GM18909 (cell line): ENCODE results near the gene INSM1.

Source experiments
- ATAC-seq: cut with Tn5 transposase; IDR thresholded peaks from one replicate; pipeline ENCODE4 v1.9.1; 2021; ENCODE audit warnings: mild to moderate bottlenecking; ENCODE audit not compliant: unreplicated experiment, poor library complexity

INSM1 gene

GRCh38 chr20:20391766-20392165, 23.9 kb downstream of the INSM1 start:
- no peak for ATAC-seq

DNA sequence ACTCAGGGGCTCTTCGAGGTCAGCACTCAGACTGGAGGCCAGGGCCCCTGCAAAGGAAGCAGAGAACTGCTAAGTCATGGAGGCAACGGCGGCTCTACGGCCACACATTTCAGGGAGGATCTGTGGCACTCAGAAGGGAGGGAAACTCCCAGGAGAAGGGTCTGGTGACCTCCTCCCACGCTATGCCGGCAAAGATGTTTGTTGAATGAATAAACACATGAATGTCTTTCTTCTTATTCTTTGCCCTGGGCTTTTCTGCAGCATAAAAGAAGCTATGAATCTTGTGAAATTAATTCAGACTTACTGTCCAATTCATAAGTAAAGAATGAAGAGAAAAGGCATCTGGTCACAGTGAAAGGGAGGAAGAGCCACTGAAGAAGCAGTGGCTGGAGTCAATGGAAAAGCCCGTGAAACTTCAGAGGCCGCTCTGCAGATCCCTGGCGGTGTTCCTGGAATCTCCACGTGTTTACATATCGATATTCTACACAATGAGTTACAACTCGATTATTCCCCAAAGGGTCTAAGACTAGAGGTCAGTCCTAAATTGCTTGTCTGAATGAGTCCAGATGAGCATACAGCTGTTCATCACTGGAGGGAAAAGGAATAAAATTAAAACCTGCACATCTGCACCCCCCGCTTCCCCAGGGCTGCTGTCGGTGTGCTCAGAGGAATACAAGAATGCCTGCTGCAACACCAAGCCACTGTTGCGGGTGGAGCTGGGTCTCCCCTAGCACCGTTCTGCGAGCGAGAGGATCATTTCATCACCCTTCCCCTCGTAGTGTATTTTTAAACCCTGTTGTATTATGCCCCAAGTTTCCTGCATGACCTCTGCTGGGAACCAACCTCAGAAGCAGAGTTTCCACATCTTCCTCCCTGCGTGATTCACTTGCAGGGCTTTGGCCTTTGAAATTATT, 25.6 kb downstream of the INSM1 start:
- no peak for ATAC-seq

DNA sequence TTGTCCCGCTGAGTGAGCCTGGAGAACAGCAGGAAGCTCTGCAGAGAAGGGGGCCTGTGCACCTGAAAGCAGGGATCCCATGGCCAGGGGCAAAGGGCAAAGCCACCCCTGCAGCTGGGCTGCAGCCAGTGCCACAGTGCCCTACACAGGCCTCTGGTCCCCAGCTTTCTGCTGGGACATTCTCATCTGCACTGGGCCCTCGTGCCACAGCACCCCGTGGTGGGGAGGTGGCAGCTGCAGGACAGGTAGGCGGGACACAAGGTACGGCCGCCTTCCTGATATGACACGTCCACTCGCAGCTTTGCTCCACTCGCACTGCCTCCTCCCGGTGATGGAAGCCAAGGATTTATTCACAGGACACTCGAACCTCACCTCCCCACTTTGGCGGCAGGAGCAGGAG, 27.2 kb downstream of the INSM1 start:
- ATAC-seq, result no peak

DNA sequence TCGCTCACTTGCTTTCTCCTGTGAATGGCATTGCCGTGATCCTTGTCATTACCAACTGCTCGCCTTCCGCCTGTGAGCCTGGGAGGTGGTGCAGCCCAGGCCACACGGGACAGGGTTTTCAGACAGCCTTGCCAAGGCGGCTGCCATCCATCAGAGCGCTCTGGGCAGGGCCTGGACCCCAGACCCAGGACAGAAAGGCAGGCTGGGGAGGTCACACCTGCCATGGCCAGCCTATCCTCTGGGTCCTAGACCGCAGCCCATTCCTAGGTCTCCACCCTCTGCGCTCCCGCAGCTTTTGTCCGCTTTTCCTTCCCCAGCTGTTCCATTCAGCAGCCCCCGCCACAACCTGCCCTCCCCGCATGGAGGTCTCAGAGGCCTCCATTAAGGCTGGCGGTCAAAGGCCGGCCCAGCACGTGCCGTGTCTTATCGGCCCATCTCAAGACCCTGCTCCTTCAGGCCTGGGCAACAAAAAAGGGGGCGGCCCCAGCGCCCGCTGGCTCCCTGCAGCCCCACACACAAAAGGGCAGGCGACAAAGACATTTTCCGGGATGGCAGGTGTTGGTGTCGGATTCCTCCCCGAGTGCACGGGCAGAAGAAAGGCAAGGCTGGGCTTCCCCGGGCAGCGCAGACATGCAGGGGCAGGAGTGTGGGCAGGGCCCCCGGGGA, 28.1 kb downstream of the INSM1 start:
- no peak for ATAC-seq

DNA sequence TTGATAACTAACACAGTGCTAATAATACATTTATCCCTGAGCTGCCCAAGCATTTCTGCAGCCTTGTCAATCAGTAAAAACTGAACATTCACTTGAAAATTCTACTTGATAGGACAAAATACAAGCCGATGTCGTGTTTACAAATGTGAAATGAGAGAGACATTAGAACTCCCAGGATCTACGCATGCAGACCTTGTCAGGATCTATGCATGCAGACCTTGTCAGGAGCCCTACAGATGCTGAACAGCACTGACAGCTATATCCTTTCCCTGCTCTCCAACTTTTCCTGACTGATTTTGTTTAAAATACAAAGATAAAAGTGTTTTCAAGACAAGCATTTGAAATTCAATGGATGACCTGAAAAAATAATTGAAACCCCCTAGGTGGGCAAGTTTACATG, 28.9 kb downstream of the INSM1 start:
- no peak for ATAC-seq

- no peak for ATAC-seq
Observed at GRCh38 chr20:20398123-20398522, 30.2 kb downstream of the INSM1 start.

- no peak for ATAC-seq
Observed at GRCh38 chr20:20399531-20400500, 31.9 kb downstream of the INSM1 start.

DNA sequence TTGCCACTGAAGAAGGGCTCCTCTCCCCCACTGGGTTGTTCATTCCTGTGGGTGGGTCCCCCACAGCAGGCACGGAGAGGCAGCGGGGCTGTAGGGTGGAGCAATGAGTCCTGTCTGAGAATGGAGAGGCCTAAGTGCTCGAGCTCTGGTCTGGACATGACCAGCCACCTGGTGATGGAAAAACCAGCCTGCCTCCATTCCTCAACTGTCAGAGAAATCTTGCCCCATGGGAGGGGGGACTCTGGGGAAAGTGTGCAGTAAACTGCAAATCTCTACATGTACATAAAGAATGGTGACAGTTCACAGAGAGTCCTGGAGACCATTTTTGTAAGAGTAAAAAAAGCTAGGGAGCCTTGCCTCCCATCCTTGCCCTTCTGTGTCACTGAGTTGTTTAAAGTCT, 34.1 kb downstream of the INSM1 start:
- no peak for ATAC-seq

DNA sequence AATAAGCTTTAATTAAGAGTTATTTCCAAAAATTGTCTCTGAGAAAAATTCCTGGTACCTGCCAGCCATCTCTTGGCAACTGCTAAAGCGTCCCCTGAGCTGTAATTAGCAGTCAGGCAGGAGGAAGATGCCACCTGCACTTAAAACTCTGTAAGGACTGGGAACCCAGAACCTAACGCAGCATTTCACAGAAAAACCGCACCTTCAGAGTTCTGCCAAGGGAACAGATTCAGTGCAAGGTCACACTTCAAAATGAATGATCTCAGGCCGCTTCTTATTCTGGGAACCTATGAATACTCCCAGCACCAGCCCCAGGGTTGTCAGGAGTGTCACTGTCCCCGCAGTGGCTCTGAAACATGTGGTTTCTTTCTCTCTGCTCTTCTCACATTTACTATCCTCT, 36.7 kb downstream of the INSM1 start:
- no peak for ATAC-seq

DNA sequence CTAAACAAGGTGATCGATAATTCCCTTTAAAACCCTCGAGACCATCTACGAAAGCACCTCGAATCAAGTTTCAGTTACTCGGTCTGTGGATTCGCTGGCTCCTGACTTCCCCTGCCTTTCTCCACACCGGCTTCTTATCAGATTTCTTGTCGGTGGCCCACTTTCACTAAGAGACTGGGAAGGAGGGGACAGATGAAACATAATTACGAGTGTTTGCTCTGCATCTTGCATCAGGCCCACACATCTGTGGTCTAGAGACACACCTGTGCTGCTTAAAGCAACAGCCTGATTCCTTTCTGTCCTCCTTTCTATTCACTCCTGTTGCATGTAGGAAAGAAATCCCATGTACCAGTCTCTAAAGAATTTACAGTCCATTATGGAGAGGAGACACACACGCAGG, 37.7 kb downstream of the INSM1 start:
- ATAC-seq, result no peak

DNA sequence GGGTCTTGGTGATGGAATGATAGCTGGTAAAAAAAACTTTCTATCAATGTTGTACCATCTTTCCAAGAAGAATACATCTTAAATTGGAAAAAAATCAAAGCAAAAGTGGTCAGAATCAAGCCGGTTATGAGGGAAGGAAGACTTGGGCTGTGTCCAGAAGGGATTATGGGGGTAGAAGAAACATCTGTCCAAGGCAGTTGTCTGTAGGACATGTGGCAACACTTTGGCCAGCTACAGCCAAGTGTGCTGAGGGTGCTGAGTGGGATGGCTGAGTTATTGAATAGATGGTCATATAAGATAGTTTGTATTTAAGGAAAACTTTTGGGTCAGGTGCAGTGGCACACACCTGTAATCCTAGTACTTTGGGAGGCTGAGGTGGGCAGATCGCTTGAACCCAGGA, 38.4 kb downstream of the INSM1 start:
- ATAC-seq, result no peak

DNA sequence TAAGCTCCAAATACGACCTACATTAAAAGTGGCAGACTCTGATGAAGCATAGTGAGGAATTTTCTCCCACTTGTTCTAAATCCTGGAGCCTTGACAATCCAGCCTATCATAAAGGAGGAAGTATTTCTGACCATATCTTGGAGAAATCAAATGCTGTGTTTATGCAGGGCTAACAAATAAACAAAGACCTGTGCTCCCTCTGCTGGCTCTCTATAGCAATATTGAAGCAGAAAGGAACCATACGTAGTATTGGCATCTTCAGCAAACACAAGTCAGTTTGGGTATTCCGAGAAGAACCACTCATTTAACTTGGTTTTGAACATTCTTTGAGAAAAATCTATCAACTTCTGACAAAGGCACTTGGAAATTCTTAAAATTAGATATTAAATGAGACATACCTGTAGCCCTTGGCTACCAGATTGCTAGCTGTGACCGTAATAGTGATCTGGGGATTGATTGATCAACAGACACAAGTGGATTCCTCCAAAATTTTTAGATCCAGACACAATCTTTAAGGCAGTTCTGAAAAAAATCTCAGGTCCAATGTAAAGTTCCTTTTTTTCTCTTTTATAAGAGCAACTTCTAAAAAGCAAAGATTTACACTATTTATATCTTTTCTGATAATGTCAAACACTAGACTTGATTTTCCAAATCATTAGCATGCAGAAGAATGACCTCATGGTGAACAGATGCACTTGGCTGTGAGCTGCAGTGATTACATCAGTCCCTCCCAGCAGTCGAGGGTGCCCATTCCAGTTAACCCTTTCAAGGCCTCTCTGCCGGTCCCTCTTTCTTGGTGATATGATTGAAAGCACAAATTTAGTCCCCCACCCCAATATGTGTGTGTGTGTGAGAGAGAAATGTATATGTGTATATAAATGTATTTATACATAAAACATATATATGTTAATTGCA, 40.2 kb downstream of the INSM1 start:
- no peak for ATAC-seq

GRCh38 chr20:20409331-20409730, 41.4 kb downstream of the INSM1 start:
- no peak for ATAC-seq

DNA sequence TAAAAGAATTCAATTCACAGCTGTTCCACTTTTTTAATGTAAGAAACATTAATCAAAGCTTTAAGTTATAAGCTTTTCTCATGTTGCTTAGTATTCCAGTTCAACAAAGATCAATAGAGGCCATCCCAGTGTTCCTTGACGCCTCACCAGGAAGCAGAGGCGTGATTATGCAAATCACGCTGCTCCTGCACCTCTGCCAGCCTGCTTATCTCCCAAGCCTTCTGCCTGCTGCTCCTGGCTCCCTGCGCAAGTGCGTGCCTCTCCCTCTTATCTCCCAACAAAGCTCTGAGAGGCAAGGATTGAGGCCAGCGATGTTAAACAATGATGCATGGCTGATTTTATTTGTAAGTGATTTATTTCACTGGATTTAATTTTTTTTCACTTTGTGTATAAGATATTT, 42.8 kb downstream of the INSM1 start:
- no peak for ATAC-seq

GRCh38 chr20:20411402-20411801, 43.5 kb downstream of the INSM1 start:
- no peak for ATAC-seq

GRCh38 chr20:20411836-20412235, 43.9 kb downstream of the INSM1 start:
- no peak for ATAC-seq

DNA sequence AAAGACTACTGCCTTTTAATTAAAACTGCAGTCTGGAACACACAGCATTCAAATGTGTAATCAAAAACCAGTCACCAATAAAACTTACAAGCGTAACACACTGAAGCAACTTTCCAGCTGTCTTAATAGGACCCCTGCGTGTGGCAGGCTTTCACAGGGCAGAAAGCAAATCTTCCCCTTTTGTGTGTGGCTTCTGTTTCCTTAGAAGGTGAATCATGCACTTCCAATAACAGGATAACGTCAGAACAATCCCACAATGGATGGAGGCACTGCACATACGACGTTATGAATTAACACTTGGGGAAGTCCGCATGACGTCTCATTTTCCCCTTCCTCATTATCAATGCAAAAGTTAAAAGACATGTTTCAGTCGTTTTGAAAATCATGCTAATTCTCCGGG, 44.8 kb downstream of the INSM1 start:
- ATAC-seq, result no peak

GRCh38 chr20:20413810-20414281, 45.9 kb downstream of the INSM1 start:
- ATAC-seq, result no peak

DNA sequence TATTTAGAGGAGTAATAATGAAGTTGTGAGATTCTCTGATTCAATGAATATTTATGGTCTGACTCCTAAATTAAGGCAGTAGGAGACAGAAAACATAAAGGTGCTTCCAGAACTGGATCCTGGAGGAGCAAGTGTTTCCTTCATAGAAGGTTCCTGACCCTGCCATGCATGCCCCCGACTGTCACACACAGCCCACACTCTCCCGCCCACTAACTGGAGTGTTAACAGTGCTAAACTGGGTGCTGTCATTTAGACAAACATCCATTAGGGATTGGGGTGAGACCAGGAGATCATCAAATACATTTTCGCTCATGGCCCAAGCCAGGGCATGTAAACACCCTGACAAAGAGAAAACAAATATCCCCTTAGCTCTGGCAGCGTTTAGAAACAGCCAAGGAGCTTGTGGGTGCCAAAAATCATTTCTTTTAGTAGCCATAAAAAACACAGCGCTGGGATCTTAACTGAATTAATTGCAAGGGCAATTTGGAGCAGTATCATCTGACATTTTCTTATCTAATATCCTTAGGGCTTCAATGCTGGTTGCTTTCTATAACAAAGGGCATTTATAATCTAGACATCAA, 46.8 kb downstream of the INSM1 start:
- ATAC-seq, result no peak
